SU-DHL-6 (cell line): ENCODE data around the gene PARD6A.

Experiments
- CTCF ChIP-seq: fragments of 200-600 bp; sonication (generic); IDR thresholded peaks from one replicate; pipeline ENCODE4 v1.5.1; 2017; ENCODE audit warnings: antibody characterized with exemption, mild to moderate bottlenecking, low read length, moderate library complexity; ENCODE audit not compliant: insufficient read depth, poor library complexity, severe bottlenecking
- EZH2phosphoT487 ChIP-seq: fragments of 200-600 bp; sonication (generic), shearing (Covaris generic); conservative IDR thresholded peaks from 2 replicates; pipeline ENCODE4 v1.6.1; 2018; ENCODE audit warnings: mild to moderate bottlenecking, antibody characterized with exemption, low read length, moderate library complexity, mixed read lengths

- TF ChIP-seq CTCF (no peak), EZH2phosphoT487 (no peak)
Measured at GRCh38 chr16:67660564-67661028, at the start of gene PARD6A.
